ENCODE measurements around the gene FAF1.

DNA sequence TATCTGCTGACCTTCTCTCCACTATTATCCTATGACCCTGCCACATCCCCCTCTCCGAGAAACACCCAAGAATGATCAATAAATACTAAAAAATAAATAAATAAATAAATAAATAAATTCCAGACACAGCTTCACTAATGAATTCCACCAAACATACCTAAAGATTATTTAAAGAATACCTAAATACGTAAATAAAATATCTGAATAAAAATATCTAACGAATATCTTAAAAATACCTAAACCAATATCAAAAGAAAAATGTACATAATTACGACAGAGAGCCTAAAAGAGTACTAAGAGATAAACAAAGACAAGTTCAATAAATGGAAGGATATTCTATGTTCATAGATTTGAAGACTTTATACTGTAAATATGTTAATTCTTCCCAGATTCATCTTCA lies 132.5 kb downstream of the FAF1 start:
- TF ChIP-seq EP300 (IDR thresholded peaks at IDR 0.05; ENCODE audit: low read length) (no peak), NFIC (IDR thresholded peaks at IDR 0.05) (no peak), ZNF830 (CRISPR knock-in tag; IDR thresholded peaks at IDR 0.05) (no peak), CBX5 (IDR thresholded peaks at IDR 0.05; ENCODE audit: borderline replicate concordance, low read depth) (no peak), MCM5 (IDR thresholded peaks at IDR 0.05; ENCODE audit: low read depth) (no peak), SREBF1 (IDR thresholded peaks at IDR 0.05; ENCODE audit: borderline replicate concordance, low read depth, low read length) (no peak)
- TF ChIP-seq, protein P1, sequence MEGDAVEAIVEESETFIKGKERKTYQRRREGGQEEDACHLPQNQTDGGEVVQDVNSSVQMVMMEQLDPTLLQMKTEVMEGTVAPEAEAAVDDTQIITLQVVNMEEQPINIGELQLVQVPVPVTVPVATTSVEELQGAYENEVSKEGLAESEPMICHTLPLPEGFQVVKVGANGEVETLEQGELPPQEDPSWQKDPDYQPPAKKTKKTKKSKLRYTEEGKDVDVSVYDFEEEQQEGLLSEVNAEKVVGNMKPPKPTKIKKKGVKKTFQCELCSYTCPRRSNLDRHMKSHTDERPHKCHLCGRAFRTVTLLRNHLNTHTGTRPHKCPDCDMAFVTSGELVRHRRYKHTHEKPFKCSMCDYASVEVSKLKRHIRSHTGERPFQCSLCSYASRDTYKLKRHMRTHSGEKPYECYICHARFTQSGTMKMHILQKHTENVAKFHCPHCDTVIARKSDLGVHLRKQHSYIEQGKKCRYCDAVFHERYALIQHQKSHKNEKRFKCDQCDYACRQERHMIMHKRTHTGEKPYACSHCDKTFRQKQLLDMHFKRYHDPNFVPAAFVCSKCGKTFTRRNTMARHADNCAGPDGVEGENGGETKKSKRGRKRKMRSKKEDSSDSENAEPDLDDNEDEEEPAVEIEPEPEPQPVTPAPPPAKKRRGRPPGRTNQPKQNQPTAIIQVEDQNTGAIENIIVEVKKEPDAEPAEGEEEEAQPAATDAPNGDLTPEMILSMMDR (IDR thresholded peaks at IDR 0.05 in 2 of 3, conservative IDR thresholded peaks at IDR 0.05 in 1 of 3; ENCODE audit: insufficient read depth in 2 of 3, low read depth in 1 of 3, low read length in 3 of 3), result no peak
- TF ChIP-seq, protein P2, sequence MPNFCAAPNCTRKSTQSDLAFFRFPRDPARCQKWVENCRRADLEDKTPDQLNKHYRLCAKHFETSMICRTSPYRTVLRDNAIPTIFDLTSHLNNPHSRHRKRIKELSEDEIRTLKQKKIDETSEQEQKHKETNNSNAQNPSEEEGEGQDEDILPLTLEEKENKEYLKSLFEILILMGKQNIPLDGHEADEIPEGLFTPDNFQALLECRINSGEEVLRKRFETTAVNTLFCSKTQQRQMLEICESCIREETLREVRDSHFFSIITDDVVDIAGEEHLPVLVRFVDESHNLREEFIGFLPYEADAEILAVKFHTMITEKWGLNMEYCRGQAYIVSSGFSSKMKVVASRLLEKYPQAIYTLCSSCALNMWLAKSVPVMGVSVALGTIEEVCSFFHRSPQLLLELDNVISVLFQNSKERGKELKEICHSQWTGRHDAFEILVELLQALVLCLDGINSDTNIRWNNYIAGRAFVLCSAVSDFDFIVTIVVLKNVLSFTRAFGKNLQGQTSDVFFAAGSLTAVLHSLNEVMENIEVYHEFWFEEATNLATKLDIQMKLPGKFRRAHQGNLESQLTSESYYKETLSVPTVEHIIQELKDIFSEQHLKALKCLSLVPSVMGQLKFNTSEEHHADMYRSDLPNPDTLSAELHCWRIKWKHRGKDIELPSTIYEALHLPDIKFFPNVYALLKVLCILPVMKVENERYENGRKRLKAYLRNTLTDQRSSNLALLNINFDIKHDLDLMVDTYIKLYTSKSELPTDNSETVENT (CRISPR knock-in tag; IDR thresholded peaks at IDR 0.05), result no peak
- TF ChIP-seq, protein P3, sequence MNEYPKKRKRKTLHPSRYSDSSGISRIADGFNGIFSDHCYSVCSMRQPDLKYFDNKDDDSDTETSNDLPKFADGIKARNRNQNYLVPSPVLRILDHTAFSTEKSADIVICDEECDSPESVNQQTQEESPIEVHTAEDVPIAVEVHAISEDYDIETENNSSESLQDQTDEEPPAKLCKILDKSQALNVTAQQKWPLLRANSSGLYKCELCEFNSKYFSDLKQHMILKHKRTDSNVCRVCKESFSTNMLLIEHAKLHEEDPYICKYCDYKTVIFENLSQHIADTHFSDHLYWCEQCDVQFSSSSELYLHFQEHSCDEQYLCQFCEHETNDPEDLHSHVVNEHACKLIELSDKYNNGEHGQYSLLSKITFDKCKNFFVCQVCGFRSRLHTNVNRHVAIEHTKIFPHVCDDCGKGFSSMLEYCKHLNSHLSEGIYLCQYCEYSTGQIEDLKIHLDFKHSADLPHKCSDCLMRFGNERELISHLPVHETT (CRISPR knock-in tag; conservative IDR thresholded peaks at IDR 0.05 in 1 of 2, IDR thresholded peaks at IDR 0.05 in 1 of 2), result no peak

Measured in K562 (cell line).